GM23248 (cell line): ENCODE data around the gene MAP1A. TPM values are rescaled to one million over a fixed set of nuclear protein-coding genes. Genes with fewer than 3 reads are reported as not detected.
"Not testable (repeated sequence)": the region's sequence is repeated elsewhere in the genome, so short reads cannot be mapped to it uniquely, and the experiment has no call there.

Experiments used
- DNase-seq: peaks from one replicate; pipeline ENCODE4 v3.0.0-alpha.2; 2015
- H2AFZ ChIP-seq: fragments of 200-600 bp; sonication (generic); 2 replicates; pipeline ENCODE4 v1.6.1; 2016; ENCODE audit warnings: antibody characterized with exemption
- H3F3A ChIP-seq: fragments of 200-600 bp; sonication (generic); 2 replicates; pipeline ENCODE4 v1.6.1; 2016; ENCODE audit warnings: mild to moderate bottlenecking, antibody characterized with exemption, mixed run types; ENCODE audit not compliant: insufficient read depth
- H3K27ac ChIP-seq: fragments of 200-600 bp; sonication (generic); 2 replicates; pipeline ENCODE4 v1.5.1; 2016; ENCODE audit warnings: mild to moderate bottlenecking
- H3K27me3 ChIP-seq: fragments of 200-600 bp; sonication (generic); replicated peaks from 2 replicates; pipeline ENCODE4 v1.6.1; 2016; ENCODE audit warnings: mild to moderate bottlenecking; ENCODE audit not compliant: insufficient read depth
- H3K36me3 ChIP-seq: fragments of 200-600 bp; sonication (generic); 2 replicates; pipeline ENCODE4 v1.6.1; 2016; ENCODE audit warnings: low read depth, mild to moderate bottlenecking
- H3K4me1 ChIP-seq: fragments of 200-600 bp; sonication (generic); 2 replicates; pipeline ENCODE4 v1.6.1; 2016; ENCODE audit warnings: mild to moderate bottlenecking; ENCODE audit not compliant: insufficient read depth
- H3K4me2 ChIP-seq: fragments of 200-600 bp; sonication (generic); one replicate; pipeline ENCODE4 v1.6.1; 2016; ENCODE audit warnings: mild to moderate bottlenecking; ENCODE audit not compliant: unreplicated experiment
- H3K4me3 ChIP-seq: fragments of 200-600 bp; sonication (generic); 2 replicates; pipeline ENCODE4 v1.5.1; 2016; ENCODE audit warnings: mild to moderate bottlenecking
- H3K79me2 ChIP-seq: fragments of 200-600 bp; sonication (generic); 2 replicates; pipeline ENCODE4 v1.6.1; 2016; ENCODE audit warnings: mild to moderate bottlenecking; ENCODE audit not compliant: insufficient read depth
- H3K9ac ChIP-seq: fragments of 200-600 bp; sonication (generic); 2 replicates; pipeline ENCODE4 v1.6.1; 2016; ENCODE audit warnings: mild to moderate bottlenecking
- H3K9me2 ChIP-seq: fragments of 200-600 bp; sonication (generic); 2 replicates; pipeline ENCODE4 v1.6.1; 2016; ENCODE audit warnings: mixed run types, mild to moderate bottlenecking, moderate library complexity; ENCODE audit not compliant: insufficient read depth
- H3K9me3 ChIP-seq: fragments of 200-600 bp; sonication (generic); one replicate; pipeline ENCODE4 v1.6.1; 2017; ENCODE audit warnings: low read depth
- H4K20me1 ChIP-seq: fragments of 200-600 bp; sonication (generic); 2 replicates; pipeline ENCODE4 v1.6.0; 2016; ENCODE audit not compliant: insufficient read depth
- EZH2 ChIP-seq: fragments of 200-600 bp; sonication (generic); IDR thresholded peaks from 2 replicates; pipeline ENCODE4 v1.6.1; 2018; ENCODE audit warnings: antibody characterized with exemption, mild to moderate bottlenecking; ENCODE audit not compliant: insufficient read depth, poor library complexity, severe bottlenecking
- EZH2phosphoT487 ChIP-seq: fragments of 200-600 bp; sonication (generic); IDR thresholded peaks from 2 replicates; pipeline ENCODE4 v1.6.1; 2018; ENCODE audit warnings: antibody characterized with exemption, moderate library complexity, mild to moderate bottlenecking, low read depth; ENCODE audit not compliant: insufficient read depth
- WGBS, 2 experiments: methylation state at CpG; one replicate each; pipeline ENCODE4 v1.1.6; 2015 to 2017; ENCODE audit warnings: low lambda C conversion rate in 2 of 2, low coverage in 1 of 2; ENCODE audit errors: missing lambda C conversion rate in 2 of 2; 5-methylcytosine and 5-hydroxymethylcytosine counted together
- in situ Hi-C: fragments of 300-500 bp; cut with MboI; formaldehyde crosslinking; loops from 2 replicates; pipeline ENCODE4 v1.15.0; 2020
- polyA plus RNA-seq: library from polyadenylated mRNA; unstranded; fragments of >200 nt; fragmentation: Nextera tagmentation; extraction: Ambion mirVana; gene quantifications from 2 replicates; pipeline ENCODE4 v1.2.1, GENCODE V29; 2016
- total RNA-seq: library from RNA; depleted of rRNA; stranded (reverse); fragments of >200 nt; shearing (Covaris generic); gene quantifications from 2 replicates; pipeline ENCODE4 v1.2.3, GENCODE V29; 2014

Gene MAP1A
- total and polyA plus RNA-seq, 2 experiments from 2014 or later = 30.3 to 61.9 TPM

- H3K36me3 ChIP-seq = peaks cover 3% of the 10 kb centered on the region; the same call in 1 of the 2 replicates
- no peaks in the 10 kb centered on the region for H3K27me3 ChIP-seq
- no peak overlapping the region for H3K4me3 ChIP-seq
- H2AFZ ChIP-seq = no peak overlapping the region
- no peaks in the 10 kb centered on the region for H3K9me3 ChIP-seq
- H4K20me1 ChIP-seq = no peaks in the 10 kb centered on the region
- TF ChIP-seq EZH2phosphoT487 = no peak
- TF ChIP-seq EZH2 = no peak
- H3K27ac ChIP-seq = no peak overlapping the region
- no peaks in the 10 kb centered on the region for H3K79me2 ChIP-seq
- H3F3A ChIP-seq = peaks cover 20% of the 10 kb centered on the region
- in situ Hi-C loops = no loop called here
- no peak overlapping the region for H3K4me2 ChIP-seq
- 96 to 100% methylated on average over 2 of the region's 2 CpGs for WGBS, 2 experiments
- H3K4me1 ChIP-seq = peaks cover 8% of the 10 kb centered on the region
- no peak overlapping the region for H3K9ac ChIP-seq
- no peaks in the 10 kb centered on the region for H3K9me2 ChIP-seq
- DNase-seq = no peak
These were observed 30.1 kb downstream of the MAP1A start for GRCh38 chr15:43547539-43547938.

- Histone ChIP-seq H3K9ac (peak overlapping the region; percentile 60), H3K4me2 (peak overlapping the region; percentile 61), H3K79me2 (no peaks in the 10 kb centered on the region), H3F3A (peaks cover 20% of the 10 kb centered on the region), H3K9me3 (no peaks in the 10 kb centered on the region), H3K36me3 (peaks cover 3% of the 10 kb centered on the region; the same call in 1 of the 2 replicates), H3K4me1 (peaks cover 8% of the 10 kb centered on the region), H3K9me2 (no peaks in the 10 kb centered on the region), H3K4me3 (peak overlapping the region; percentile 47), H4K20me1 (no peaks in the 10 kb centered on the region), H2AFZ (peak overlapping the region; percentile 58), H3K27me3 (no peaks in the 10 kb centered on the region), H3K27ac (peak overlapping the region; percentile 80)
- no peak for TF ChIP-seq EZH2
- no peak for TF ChIP-seq EZH2phosphoT487
- 2 to 3% methylated on average over 10 of the region's 10 CpGs for WGBS, 2 experiments
- DNase-seq = peak; percentile 86
- in situ Hi-C loops = no loop called here
These were observed 33.3 kb downstream of the MAP1A start for GRCh38 chr15:43550527-43551363.

DNA sequence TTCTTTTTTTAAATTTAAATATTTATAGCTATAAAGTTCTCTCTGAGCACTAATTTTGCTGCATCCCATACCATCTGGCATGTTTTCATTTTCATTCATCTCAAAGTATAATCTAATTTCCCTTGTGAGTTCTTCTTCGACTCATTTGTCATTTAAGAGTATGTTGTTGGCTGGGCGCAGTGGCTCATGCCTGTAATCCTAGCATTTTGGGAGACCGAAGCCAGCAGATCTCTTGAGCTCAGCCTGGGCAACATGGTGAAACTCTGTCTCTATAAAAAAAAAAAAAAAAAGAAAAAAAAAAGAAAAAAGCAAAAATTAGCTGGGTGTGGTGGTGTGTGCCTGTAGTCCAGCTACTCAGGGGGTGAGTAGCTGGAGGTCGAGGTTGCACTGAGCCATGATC lies 34.8 kb downstream of the MAP1A start:
- Histone ChIP-seq H3K9me2 (no peaks in the 10 kb centered on the region), H2AFZ (no peak overlapping the region), H4K20me1 (no peaks in the 10 kb centered on the region), H3K36me3 (peaks cover 2% of the 10 kb centered on the region; the same call in 1 of the 2 replicates), H3K4me3 (no peak overlapping the region), H3K9ac (no peak overlapping the region), H3K79me2 (no peaks in the 10 kb centered on the region), H3K9me3 (no peaks in the 10 kb centered on the region), H3F3A (peaks cover 20% of the 10 kb centered on the region), H3K4me1 (peaks cover 8% of the 10 kb centered on the region), H3K27me3 (no peaks in the 10 kb centered on the region), H3K4me2 (no peak overlapping the region), H3K27ac (no peak overlapping the region)
- TF ChIP-seq EZH2phosphoT487 (no peak), EZH2 (no peak)
- in situ Hi-C loops = no loop called here
- DNase-seq = no peak
- WGBS, 2 experiments = 42 to 48% methylated on average over 4 of the region's 4 CpGs

GRCh38 chr15:43552986-43553385 lies 35.6 kb downstream of the MAP1A start:
- no peaks in the 10 kb centered on the region for H3K79me2 ChIP-seq
- no peak overlapping the region for H3K4me2 ChIP-seq
- in situ Hi-C loops = no loop called here
- peaks cover 8% of the 10 kb centered on the region for H3K4me1 ChIP-seq
- no peak overlapping the region for H3K27ac ChIP-seq
- no peak overlapping the region for H3K9ac ChIP-seq
- H3K36me3 ChIP-seq = no peaks in the 10 kb centered on the region
- WGBS, 2 experiments = 16 to 37% methylated on average over 2 of the region's 2 CpGs
- H3K4me3 ChIP-seq = no peak overlapping the region
- H4K20me1 ChIP-seq = no peaks in the 10 kb centered on the region
- no peak overlapping the region for H2AFZ ChIP-seq
- H3K9me2 ChIP-seq = no peaks in the 10 kb centered on the region
- no peak for DNase-seq
- peaks cover 20% of the 10 kb centered on the region for H3F3A ChIP-seq
- no peak for TF ChIP-seq EZH2
- TF ChIP-seq EZH2phosphoT487 = no peak
- no peaks in the 10 kb centered on the region for H3K9me3 ChIP-seq
- no peaks in the 10 kb centered on the region for H3K27me3 ChIP-seq

GRCh38 chr15:43562753-43563152 lies 45.3 kb downstream of the MAP1A start:
- H3K9me3 ChIP-seq, H3F3A ChIP-seq, H2AFZ ChIP-seq, in situ Hi-C loops, H3K9me2 ChIP-seq, DNase-seq, H3K9ac ChIP-seq, H3K36me3 ChIP-seq, H3K4me3 ChIP-seq, H3K27me3 ChIP-seq, H3K4me2 ChIP-seq, H3K79me2 ChIP-seq, H4K20me1 ChIP-seq, H3K27ac ChIP-seq, H3K4me1 ChIP-seq: not testable (repeated sequence)
- 78% methylated on average over 2 of the region's 3 CpGs; no CpG with 5 or more reads in 1 of the 2 experiments for WGBS, 2 experiments

- H3K9ac ChIP-seq, H3K4me3 ChIP-seq, H2AFZ ChIP-seq, H3K27me3 ChIP-seq, in situ Hi-C loops, H3K36me3 ChIP-seq, H3F3A ChIP-seq, H3K27ac ChIP-seq, H3K9me3 ChIP-seq, H3K4me1 ChIP-seq, H3K4me2 ChIP-seq, DNase-seq, H3K79me2 ChIP-seq, H4K20me1 ChIP-seq, H3K9me2 ChIP-seq: not testable (repeated sequence)
- WGBS, 2 experiments = no CpG with 5 or more reads among the region's 8 CpGs
These were observed 46.4 kb downstream of the MAP1A start for GRCh38 chr15:43563793-43564192.

DNA sequence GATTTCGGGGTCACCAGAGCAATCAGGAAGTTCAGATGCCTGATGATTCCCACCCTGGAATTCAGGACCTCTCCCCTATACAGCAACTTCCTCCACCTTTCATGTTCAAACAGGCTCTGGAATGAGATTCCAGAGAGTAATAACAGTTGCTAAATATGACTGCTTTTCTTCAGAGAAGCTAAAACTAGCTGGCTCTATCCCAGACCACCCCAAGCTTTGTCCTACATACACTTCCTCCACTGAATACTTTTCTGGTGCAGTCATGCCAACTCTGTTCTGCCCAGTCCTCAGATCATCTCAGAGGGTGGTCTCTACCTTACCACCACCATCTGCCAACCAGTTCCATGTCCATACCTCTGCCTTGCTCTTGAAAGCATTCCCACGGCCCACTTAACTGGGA lies 49.2 kb downstream of the MAP1A start:
- in situ Hi-C loops = not testable (repeated sequence)
- WGBS, 2 experiments = no CpG with 5 or more reads among the region's 2 CpGs

More for the DNA sequence above, 49.2 kb downstream of the MAP1A start:
- not testable (repeated sequence) for H3F3A ChIP-seq, H3K27me3 ChIP-seq, H3K4me1 ChIP-seq, H3K79me2 ChIP-seq, H4K20me1 ChIP-seq, H3K36me3 ChIP-seq, H2AFZ ChIP-seq, H3K9ac ChIP-seq, DNase-seq, H3K4me2 ChIP-seq, H3K4me3 ChIP-seq, H3K9me3 ChIP-seq, H3K9me2 ChIP-seq, H3K27ac ChIP-seq
